Loucy (cell line): ENCODE results near the gene TAS2R38.

Experiments used
- H2AFZ ChIP-seq: fragments of 200-600 bp; sonication (generic); 2 replicates; pipeline ENCODE4 v1.6.0; 2016; ENCODE audit warnings: antibody characterized with exemption, mild to moderate bottlenecking, low read length, moderate library complexity
- H3F3A ChIP-seq: fragments of 200-600 bp; 2 replicates; pipeline ENCODE4 v1.6.0; 2016; ENCODE audit warnings: antibody characterized with exemption, low read depth, mild to moderate bottlenecking
- H3K27me3 ChIP-seq: fragments of 200-600 bp; sonication (generic); 2 replicates; pipeline ENCODE4 v1.6.1; 2014; ENCODE audit warnings: low read length, mild to moderate bottlenecking; ENCODE audit not compliant: insufficient read depth, poor library complexity, severe bottlenecking
- H3K36me3 ChIP-seq: fragments of 200-600 bp; sonication (generic); 2 replicates; pipeline ENCODE4 v1.6.1; 2016; ENCODE audit warnings: low read length; ENCODE audit not compliant: insufficient read depth
- H3K4me1 ChIP-seq: fragments of 200-600 bp; sonication (generic); 2 replicates; pipeline ENCODE4 v1.5.1; 2014; ENCODE audit warnings: low read length, mild to moderate bottlenecking; ENCODE audit not compliant: insufficient read depth, poor library complexity, severe bottlenecking
- H3K4me2 ChIP-seq: fragments of 200-600 bp; sonication (generic); 2 replicates; pipeline ENCODE4 v1.6.0; 2014; ENCODE audit warnings: antibody characterized with exemption, low read length, low read depth, mild to moderate bottlenecking; ENCODE audit not compliant: poor library complexity, severe bottlenecking
- H3K4me3 ChIP-seq: fragments of 200-600 bp; sonication (generic); 2 replicates; pipeline ENCODE4 v1.5.1; 2014; ENCODE audit warnings: low read length, mild to moderate bottlenecking, mixed read lengths; ENCODE audit not compliant: poor library complexity, severe bottlenecking
- H3K79me2 ChIP-seq: fragments of 200-600 bp; sonication (generic); 2 replicates; pipeline ENCODE4 v1.6.1; 2014; ENCODE audit warnings: low read length; ENCODE audit not compliant: insufficient read depth
- H3K9ac ChIP-seq: fragments of 200-600 bp; sonication (generic); 2 replicates; pipeline ENCODE4 v1.6.0; 2014; ENCODE audit warnings: mild to moderate bottlenecking, low read depth, low read length, moderate library complexity; ENCODE audit not compliant: poor library complexity, severe bottlenecking
- H3K9me2 ChIP-seq: fragments of 200-600 bp; sonication (generic); replicated peaks from 2 replicates; pipeline ENCODE4 v1.6.1; 2016; ENCODE audit warnings: low read depth, low read length, mixed read lengths
- H3K9me3 ChIP-seq: fragments of 200-600 bp; sonication (generic); 2 replicates; pipeline ENCODE4 v1.6.1; 2014; ENCODE audit warnings: mild to moderate bottlenecking, antibody characterized with exemption, low read length, low read depth; ENCODE audit not compliant: insufficient read depth
- H4K20me1 ChIP-seq: fragments of 200-600 bp; sonication (generic); 2 replicates; pipeline ENCODE4 v1.6.0; 2014; ENCODE audit warnings: antibody characterized with exemption, low read length, mild to moderate bottlenecking; ENCODE audit not compliant: insufficient read depth, poor library complexity, severe bottlenecking
- CTCF ChIP-seq: fragments of 200-600 bp; sonication (generic); conservative IDR thresholded peaks from 2 replicates; pipeline ENCODE4 v1.5.1; 2014; ENCODE audit warnings: mild to moderate bottlenecking, antibody characterized with exemption, low read length
- EZH2phosphoT487 ChIP-seq: fragments of 200-600 bp; IDR thresholded peaks from 2 replicates; pipeline ENCODE4 v1.6.1; 2018; ENCODE audit warnings: antibody characterized with exemption, mild to moderate bottlenecking, moderate library complexity, borderline replicate concordance

The TAS2R38 gene

DNA sequence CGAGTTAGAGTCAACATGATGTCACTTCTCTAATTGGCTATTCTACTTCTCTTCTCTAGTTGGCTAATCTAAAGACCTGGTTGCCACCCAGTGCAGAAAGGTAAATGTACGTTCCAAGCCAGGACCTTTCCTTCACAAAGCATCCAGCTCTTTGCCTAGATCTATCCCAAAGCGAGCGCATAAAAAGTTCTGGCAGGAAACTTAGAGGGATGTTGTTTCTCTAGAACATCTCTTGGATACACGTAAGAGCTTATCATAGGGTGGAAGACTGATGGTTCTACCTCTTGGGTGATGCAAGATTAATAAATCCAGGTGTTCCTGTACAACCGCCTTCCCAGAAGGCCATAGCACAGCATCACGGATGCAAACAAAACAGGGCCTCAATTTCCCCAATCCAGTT is at the start of gene TAS2R38:
TSS of gene TAS2R38 (minus strand) at position 101 of the 400 bp plus-strand sequence. CDS start at position 17, 84 bp downstream.
- Histone ChIP-seq H3K9ac (no peak within 1 kb of the TSS), H4K20me1 (no peaks in the 10 kb centered on the region), H3F3A (no peaks in the 10 kb centered on the region), H3K4me1 (peaks cover 16% of the 10 kb centered on the region), H3K27me3 (no peaks in the 10 kb centered on the region), H3K4me3 (no peak within 1 kb of the TSS), H2AFZ (no peak within 1 kb of the TSS), H3K9me3 (no peaks in the 10 kb centered on the region), H3K36me3 (no peaks in the 10 kb centered on the region), H3K9me2 (no peaks in the 10 kb centered on the region), H3K79me2 (no peaks in the 10 kb centered on the region), H3K4me2 (no peak within 1 kb of the TSS)
- TF ChIP-seq CTCF (no peak), EZH2phosphoT487 (no peak)

- H3K9ac ChIP-seq: no peak overlapping the region
- H3K4me3 ChIP-seq: no peak overlapping the region
- no peaks in the 10 kb centered on the region for H3K9me2 ChIP-seq
- no peaks in the 10 kb centered on the region for H3K79me2 ChIP-seq
- H3K4me1 ChIP-seq: peaks cover 3% of the 10 kb centered on the region
- H3K4me2 ChIP-seq: no peak overlapping the region
- H4K20me1 ChIP-seq: no peaks in the 10 kb centered on the region
- no peaks in the 10 kb centered on the region for H3K36me3 ChIP-seq
- TF ChIP-seq CTCF: no peak
- no peak for TF ChIP-seq EZH2phosphoT487
- no peaks in the 10 kb centered on the region for H3F3A ChIP-seq
- H3K27me3 ChIP-seq: no peaks in the 10 kb centered on the region
- no peak overlapping the region for H2AFZ ChIP-seq
- H3K9me3 ChIP-seq: no peaks in the 10 kb centered on the region
Measured at GRCh38 chr7:142018154-142018553, 44.6 kb upstream of the TAS2R38 start.

DNA sequence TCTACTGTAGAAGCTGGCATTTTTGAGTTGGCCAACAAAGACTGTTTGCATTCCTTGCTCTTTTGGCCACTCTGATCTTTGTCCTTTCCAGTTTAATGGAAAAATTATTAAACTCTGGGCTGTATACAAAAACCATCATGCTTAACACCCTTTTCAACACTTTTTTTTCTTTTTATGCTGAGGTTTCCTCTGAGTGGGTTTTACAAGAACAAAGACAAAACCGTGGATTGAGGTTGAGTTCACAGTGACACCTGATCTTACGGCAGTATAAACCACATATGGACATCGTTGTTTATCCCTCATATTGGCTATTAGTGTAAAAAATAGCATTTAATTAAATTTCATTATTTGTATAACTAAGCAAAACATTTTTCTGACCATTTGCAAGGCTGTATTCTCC is 43.9 kb upstream of the TAS2R38 start:
- TF ChIP-seq EZH2phosphoT487 (no peak), CTCF (no peak)
- no peaks in the 10 kb centered on the region for H3F3A ChIP-seq
- no peaks in the 10 kb centered on the region for H3K79me2 ChIP-seq
- no peak overlapping the region for H3K9ac ChIP-seq
- no peaks in the 10 kb centered on the region for H3K9me3 ChIP-seq
- no peaks in the 10 kb centered on the region for H3K9me2 ChIP-seq
- no peaks in the 10 kb centered on the region for H3K27me3 ChIP-seq
- H3K4me3 ChIP-seq: no peak overlapping the region
- no peak overlapping the region for H3K4me2 ChIP-seq
- no peaks in the 10 kb centered on the region for H3K36me3 ChIP-seq
- H2AFZ ChIP-seq: no peak overlapping the region
- peaks cover 4% of the 10 kb centered on the region for H3K4me1 ChIP-seq
- no peaks in the 10 kb centered on the region for H4K20me1 ChIP-seq
